ES-I3 (cell line): Measurements from ENCODE around the gene NRROS.
"Not testable (repeated sequence)": the region's sequence is repeated elsewhere in the genome, so short reads cannot be mapped to it uniquely, and the experiment has no call there.

ENCODE experiments used
- H3K36me3 ChIP-seq: 2 replicates; pipeline ENCODE4 v1.6.1; 2013; ENCODE audit warnings: mild to moderate bottlenecking, low read length, control low read depth, moderate library complexity; ENCODE audit not compliant: insufficient read depth
- H3K4me1 ChIP-seq: 2 replicates; pipeline ENCODE4 v1.6.1; 2013; ENCODE audit warnings: mild to moderate bottlenecking, control low read depth, low read length; ENCODE audit not compliant: insufficient read depth
- H3K9ac ChIP-seq: 2 replicates; pipeline ENCODE4 v1.6.1; 2013; ENCODE audit warnings: low read depth, mild to moderate bottlenecking, low read length, moderate library complexity
- H3K9me3 ChIP-seq: 2 replicates; pipeline ENCODE4 v1.6.1; 2013; ENCODE audit warnings: mild to moderate bottlenecking, low read length, moderate library complexity; ENCODE audit not compliant: control insufficient read depth, insufficient read depth

The NRROS gene

DNA sequence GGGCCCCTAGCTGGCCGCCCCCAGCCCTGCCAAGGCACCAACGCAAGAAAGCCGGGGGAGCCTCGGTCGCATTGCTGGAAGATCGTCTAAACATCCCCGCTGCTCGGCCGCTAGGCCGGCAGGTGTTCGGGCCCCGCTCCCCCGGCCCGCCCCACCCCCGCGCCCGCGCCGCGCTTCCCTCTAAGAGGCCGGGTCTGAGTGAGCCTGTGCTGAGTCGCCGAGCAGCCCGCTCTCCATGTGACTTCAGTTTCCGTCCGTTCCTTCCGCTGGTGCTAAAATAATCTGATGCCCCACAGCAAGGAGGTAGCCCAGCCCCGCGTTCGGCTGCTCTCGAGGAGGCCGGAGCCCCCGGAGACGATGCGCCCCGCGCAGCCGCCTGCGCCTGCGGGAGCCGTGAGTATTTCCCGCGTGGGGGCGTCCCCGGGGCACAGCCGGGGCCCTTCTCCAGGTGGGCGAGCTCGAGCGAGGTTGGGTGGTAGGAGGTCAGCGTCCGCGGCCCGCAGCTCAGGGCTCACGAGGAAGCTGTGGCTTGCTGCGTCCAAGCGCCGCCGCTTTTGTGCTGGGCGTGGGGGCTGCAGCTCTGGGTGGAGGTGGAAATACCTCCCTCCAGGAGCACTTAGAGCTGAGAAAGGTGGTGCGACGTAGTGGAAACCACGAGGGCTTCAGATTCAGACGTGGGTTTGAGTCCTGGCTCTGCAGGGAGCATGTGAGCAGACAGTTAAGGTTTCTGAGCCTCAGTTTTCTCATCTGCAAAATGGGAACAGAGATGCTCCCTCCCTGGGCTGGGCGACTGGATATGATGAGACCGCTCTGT is at the start of gene NRROS:
Gene NRROS (plus strand): TSS at position 212 of the 814 bp plus-strand sequence. CDS start 14,846 bp downstream, outside the sequence.
- Histone ChIP-seq H3K4me1 (no peaks in the 10 kb centered on the region; the same call in 1 of the 2 replicates), H3K36me3 (no peaks in the 10 kb centered on the region), H3K9ac (peak within 1 kb of the TSS; percentile 83), H3K9me3 (no peaks in the 10 kb centered on the region)

DNA sequence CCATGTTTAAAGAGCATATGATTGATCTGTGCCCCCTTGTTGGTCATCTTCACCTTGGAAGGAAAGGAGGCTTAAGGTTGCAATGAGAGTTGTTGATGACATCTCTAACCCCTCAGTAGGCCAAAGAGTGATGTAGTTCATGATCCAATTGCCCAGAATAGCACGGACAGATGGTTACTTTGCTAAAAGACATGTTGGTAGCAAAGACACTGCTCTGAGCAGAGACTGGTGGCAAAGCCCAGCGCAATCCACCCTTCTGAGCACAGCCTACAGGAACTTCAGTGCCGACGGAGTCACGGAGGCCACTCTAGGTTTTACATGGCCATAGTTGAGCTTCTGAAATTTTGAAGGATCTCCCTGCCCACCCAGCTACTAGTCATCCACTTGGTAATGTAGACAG is 49.2 kb upstream of the NRROS start:
- Histone ChIP-seq H3K36me3 (0 out of 2 replicates have a peak, but pooled peaks cover 3% of the 10 kb centered on the region), H3K9ac (no peak overlapping the region)

DNA sequence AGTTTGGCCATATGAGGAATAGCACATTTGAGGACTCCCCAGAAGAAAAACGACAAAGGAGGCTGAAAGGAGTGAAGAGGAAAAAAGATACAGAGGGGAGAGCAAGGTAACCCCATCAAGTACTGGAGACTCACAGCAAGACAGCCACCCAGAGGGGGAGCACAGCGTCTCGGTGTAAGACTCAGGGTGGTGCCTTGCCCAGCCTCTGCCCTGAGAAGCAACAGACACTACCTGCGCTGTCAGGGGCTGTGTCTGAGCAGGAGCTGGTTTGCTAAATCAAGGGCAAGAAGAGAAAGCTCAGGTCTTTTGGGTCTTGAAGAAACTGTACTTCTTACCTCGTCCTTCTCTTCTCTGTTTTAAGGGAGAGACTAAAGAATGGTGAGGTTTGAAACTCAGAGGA is 43.1 kb upstream of the NRROS start:
- no peak overlapping the region for H3K9ac ChIP-seq
- no peaks in the 10 kb centered on the region for H3K36me3 ChIP-seq
- H3K4me1 ChIP-seq: no peaks in the 10 kb centered on the region
- H3K9me3 ChIP-seq: no peaks in the 10 kb centered on the region

More for the DNA sequence above, 49.2 kb upstream of the NRROS start:
- Histone ChIP-seq H3K9me3 (no peaks in the 10 kb centered on the region), H3K4me1 (no peaks in the 10 kb centered on the region)

DNA sequence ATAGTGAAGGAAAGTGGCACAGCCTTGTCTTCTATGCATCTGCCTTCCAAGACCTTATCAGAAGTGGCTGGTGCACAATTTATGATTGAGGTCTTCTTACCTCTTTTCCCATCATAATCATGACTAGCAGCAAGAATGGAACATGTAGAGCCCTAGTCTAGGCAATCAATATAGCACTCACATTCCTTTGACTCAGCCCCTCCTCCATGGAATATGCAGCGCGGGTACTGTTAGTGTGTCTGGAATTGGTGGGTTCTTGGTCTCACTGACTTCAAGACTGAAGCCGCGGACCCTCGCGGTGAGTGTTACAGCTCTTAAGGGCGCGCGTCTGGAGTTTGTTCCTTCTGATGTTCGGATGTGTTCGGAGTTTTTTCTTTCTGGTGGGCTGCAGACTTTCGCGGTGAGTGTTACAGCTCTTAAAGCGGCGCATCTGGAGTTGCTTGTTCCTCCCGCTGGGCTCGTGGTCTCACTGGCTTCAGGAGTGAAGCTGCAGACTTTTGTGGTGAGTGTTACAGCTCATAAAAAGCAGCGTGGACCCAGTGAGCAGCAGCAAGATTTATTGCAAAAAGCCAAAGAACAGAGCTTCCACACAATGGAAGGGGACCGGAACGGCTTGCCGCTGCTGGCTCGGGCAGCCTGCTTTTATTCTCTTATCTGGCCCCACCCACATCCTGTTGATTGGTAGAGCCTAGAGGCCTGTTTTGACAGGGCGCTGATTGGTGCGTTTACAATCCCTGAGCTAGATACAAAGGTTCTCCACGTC is 41.3 kb upstream of the NRROS start:
- H3K4me1 ChIP-seq, H3K36me3 ChIP-seq, H3K9ac ChIP-seq, H3K9me3 ChIP-seq: not testable (repeated sequence)

DNA sequence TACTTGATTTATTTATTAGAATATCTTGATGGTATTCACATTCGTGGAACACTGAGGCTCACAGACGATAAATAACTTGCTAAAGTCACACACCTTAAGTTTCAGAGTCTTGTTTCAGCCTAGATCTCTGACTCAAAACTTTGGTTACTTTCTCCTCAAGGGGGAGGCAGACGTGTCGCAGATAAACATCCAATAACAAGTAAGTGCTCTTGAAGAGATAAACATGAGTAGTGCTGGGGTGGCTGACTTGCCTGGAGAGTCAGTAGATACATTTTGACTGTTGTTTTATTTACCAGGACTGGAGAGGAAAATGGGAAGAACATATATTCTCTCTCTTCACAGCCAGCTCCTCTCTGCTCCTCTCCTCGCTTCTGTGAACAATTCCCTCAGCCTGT is 39.8 kb upstream of the NRROS start:
- Histone ChIP-seq H3K9me3 (no peaks in the 10 kb centered on the region), H3K36me3 (no peaks in the 10 kb centered on the region), H3K4me1 (no peaks in the 10 kb centered on the region), H3K9ac (no peak overlapping the region)

DNA sequence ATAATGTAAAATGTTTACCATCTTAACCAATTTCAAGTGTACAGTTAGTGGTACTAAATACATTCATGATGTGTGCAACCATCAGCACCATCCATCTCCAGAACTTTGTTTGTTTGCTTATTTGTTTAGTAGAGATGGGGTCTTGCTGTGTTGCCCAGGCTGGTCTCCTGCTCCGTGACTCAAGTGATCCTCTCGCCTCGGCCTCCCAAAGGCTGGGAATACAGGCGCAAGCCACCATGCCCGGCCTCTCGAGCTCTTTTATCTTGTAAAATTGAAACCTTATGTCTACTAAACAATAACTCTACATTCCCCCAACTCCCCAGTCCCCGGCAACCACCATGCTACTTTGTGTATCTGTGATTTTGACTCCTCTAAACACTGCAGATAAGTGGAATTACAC is 39.1 kb upstream of the NRROS start:
- H3K36me3 ChIP-seq: no peaks in the 10 kb centered on the region
- H3K9ac ChIP-seq: no peak overlapping the region
- no peaks in the 10 kb centered on the region for H3K9me3 ChIP-seq
- no peaks in the 10 kb centered on the region for H3K4me1 ChIP-seq

DNA sequence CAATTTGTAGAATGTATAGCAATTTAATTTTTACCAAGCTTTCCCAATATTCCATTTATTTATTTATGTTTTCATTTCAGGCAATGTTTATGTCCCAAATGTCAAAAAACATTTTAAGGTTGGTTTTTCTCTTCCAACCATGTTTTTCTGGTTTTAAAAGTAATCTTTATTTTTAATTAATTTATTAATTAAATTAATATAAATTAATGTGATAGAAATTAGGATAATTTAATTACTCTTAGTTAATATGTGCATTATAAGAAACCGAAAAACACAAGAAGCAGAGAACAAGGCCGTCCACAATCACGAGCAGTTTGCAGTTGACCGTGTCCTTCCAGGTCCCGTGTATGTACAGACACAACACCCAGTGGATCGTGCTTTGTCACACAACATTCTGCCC is 36.8 kb upstream of the NRROS start:
- Histone ChIP-seq H3K36me3 (no peaks in the 10 kb centered on the region), H3K9me3 (no peaks in the 10 kb centered on the region), H3K9ac (no peak overlapping the region), H3K4me1 (no peaks in the 10 kb centered on the region)

DNA sequence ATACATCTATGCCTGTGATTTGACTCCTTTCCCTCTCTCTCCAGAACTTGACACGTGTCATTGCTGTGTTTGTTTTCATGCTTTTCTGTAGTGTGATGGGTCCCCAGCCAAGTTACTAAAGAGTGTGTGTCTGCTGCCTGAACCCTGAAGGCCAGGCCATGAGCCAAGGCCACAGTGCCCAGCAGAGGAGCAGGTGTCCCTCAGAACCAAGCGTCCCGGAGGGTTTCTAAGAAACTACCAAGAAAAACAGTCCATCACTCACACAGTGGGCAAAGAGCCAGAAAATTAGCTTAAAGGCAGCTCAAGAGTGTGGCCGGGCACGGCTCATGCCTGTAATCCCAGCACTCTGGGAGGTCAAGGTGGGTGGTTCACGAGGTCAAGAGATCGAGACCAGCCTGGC is 35.8 kb upstream of the NRROS start:
- Histone ChIP-seq H3K36me3 (no peaks in the 10 kb centered on the region), H3K4me1 (no peaks in the 10 kb centered on the region), H3K9me3 (no peaks in the 10 kb centered on the region), H3K9ac (no peak overlapping the region)

DNA sequence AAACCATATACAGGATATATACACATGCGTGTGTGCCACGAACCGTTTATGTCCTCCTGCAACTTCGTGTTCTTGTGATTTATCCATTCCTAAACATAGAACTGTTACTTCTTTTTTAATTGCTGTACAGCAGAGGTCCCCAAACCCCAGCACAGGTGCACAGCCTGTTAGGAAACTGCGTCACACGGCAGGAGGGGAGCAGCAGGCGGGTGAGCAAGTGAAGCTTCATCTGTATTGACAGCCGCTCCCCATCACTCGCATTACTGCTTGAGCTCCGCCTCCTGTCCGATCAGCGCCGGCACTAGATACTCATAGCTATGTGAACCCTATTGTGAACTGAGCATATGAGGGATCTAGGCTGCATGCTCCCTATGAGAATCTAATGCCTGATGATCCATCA is 34.9 kb upstream of the NRROS start:
- Histone ChIP-seq H3K36me3 (no peaks in the 10 kb centered on the region), H3K9me3 (no peaks in the 10 kb centered on the region), H3K4me1 (peaks cover 2% of the 10 kb centered on the region; the same call in 1 of the 2 replicates), H3K9ac (no peak overlapping the region)

DNA sequence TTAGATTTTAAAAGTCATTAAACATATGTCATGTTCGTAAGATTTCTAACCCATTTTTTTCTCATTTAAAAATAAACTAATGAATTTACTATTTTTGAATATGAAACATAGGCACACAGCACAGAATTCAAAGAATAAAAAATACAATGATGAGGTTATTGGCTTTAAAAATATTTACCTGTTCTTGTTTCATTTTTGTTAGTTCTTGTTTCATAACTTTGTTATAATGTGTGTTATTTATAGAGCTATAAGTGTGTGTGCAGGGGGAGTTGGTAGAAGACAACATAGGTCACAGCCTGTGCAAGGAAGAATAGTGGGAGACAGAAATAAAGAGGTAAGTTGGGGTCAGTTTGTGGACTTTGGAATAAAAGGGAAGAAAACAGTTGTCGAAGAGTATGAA is 30.8 kb upstream of the NRROS start:
- Histone ChIP-seq H3K36me3 (no peaks in the 10 kb centered on the region), H3K9ac (no peak overlapping the region), H3K9me3 (no peaks in the 10 kb centered on the region), H3K4me1 (peaks cover 14% of the 10 kb centered on the region)

DNA sequence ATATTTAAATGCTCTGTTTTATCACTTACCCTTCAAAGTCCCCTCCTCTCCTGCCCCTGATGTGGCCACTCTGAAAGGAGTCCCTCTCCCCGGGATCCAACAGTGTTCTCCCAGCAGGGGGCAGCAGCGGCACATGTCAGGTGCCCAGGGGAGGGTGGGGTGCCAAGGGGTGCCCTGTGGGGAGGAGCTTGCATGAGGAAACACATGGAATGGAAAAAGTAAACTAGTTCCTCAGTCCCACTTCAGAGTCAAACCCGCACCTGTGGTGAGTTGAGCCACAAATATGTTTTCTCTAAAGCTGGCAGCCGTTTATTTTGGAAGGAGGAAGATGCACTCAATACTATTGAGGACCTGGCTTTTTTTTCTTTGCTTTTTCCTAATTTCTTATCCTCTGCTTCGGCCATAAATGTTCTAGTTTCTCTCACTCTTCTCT is 30.1 kb upstream of the NRROS start:
- Histone ChIP-seq H3K9ac (no peak overlapping the region), H3K36me3 (no peaks in the 10 kb centered on the region), H3K9me3 (no peaks in the 10 kb centered on the region), H3K4me1 (peaks cover 14% of the 10 kb centered on the region)

DNA sequence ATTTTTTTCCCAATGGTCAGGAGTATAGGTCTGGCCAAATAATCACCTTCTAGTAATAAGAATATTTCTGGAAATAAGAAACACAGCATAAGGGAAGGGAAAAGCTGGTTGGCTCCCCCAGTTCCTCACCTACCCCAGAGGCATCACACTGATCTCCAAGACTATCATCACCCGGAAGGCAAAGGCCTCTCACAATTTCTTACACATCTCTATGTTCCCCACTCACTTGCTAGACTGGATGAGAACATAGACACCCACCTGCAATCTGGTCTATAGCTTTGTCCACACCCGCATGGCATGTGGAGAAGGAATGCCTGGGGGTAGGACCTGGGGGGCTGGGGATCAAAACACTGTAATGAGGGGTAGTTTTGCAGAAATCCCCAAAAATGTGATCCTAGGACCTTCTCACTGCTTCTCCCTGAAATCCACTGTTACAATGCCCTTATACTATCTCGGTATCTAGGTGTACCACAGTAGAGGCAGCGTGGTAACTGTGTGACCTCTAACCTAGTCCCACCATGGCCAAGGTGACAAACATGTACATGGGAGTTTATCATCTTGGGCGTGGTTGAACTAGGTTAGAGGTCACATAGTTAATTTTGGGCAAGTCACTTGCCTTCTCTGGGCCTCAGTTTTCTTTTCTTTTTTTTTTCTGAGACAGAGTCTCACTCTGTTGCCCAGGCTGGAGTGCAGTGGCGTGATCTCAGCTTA is 29.5 kb upstream of the NRROS start:
- H3K9ac ChIP-seq: no peak overlapping the region

DNA sequence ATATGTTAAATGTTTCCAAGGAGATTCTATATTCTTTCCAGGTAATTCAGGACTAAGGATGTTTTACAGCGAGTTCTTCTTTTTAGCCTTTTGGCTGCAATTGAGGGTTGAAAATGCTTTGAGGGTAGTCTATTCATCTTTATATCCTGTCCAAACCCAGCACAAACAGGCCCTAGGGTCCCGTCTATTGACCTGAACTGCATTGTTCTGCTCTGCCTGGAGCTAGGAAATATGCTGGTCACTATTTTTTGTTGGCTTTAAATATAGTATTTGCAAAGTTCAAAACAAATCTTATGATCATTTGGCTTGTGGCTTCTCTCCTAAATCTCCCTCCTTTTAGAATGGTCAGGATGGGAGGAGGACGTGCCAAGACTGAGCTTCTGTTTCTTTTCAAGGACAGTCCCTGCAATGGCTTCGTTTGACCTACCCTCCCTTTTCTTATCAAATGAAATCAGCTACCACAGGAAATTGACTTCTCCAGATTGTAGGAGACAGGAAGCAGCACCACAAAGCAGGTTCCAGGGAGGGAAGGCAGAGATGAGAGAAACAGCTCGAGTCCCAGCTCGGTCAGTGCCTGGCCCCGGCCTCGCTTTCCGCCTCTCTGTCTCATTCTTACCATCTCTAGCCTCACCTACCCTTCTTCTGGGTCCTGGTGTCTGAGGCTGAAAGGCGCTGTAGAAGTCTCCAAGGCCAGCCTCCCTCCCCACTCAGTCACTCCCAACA is 27.6 kb upstream of the NRROS start:
- H3K36me3 ChIP-seq: no peaks in the 10 kb centered on the region
- peaks cover 14% of the 10 kb centered on the region for H3K4me1 ChIP-seq
- H3K9me3 ChIP-seq: no peaks in the 10 kb centered on the region
- no peak overlapping the region for H3K9ac ChIP-seq

More for the DNA sequence above, 29.5 kb upstream of the NRROS start:
- Histone ChIP-seq H3K4me1 (peaks cover 14% of the 10 kb centered on the region), H3K9me3 (no peaks in the 10 kb centered on the region), H3K36me3 (no peaks in the 10 kb centered on the region)

DNA sequence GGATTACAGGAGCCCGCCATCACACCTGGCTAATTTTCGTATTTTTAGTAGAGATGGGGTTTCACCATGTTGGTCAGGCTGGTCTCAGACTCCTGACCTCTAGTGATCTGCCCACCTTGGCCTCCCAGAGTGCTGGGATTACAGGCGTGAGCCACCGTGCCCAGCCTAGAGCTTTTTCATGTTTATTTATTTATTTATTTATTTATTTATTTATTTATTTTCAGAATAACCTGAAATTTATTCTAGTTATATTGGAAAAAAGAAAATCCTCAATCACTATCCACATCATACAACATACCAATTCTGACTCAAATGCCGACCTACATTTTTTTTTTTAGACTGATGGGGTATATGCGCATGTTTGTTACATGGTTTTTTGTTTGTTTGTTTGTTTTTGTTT is 24.3 kb upstream of the NRROS start:
- H3K9me3 ChIP-seq, H3K9ac ChIP-seq, H3K36me3 ChIP-seq: not testable (repeated sequence)
- peaks cover 16% of the 10 kb centered on the region; the same call in 1 of the 2 replicates for H3K4me1 ChIP-seq
